Measurements from ENCODE around the gene LILRA2. TPM values are rescaled to one million over a fixed set of nuclear protein-coding genes. Genes with fewer than 3 reads are reported as not detected.
"Not testable (repeated sequence)": the region's sequence is repeated elsewhere in the genome, so short reads cannot be mapped to it uniquely, and the experiment has no call there.

The LILRA2 gene
- total RNA-seq, 2 experiments from 2014 or later: not detected

DNA sequence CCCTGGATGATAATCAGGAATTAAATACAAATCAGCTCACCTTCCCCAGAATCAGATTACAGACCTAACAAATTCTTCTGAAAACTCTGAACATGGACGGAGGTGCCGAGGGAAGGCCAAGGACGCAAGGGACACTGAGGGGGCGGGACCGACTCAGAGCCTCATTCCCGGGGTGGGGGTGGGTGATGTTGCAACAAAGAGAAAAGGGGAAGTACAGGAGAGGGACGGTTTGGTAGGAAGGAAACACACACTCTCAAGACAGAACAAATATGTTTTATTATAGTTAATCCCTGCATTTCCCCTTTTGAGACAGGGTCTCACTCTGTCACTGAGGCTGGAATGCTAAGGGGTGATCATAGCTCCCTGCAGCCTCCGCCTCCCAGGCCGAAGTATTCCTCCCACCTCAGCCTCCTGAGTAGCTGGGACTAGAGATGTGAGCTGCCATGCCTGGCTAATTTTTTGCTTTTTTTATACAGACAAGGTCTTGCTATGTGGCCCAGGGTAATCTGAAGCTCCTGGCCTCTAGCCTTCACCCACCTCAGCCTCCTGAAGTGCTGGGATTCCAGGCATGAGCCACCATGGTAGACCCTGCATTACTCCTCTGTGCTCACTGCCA is 786 bp upstream of the LILRA2 start:
- no peak for DNase-seq
- no peak overlapping the region for H3K27ac Mint-ChIP-seq
- ATAC-seq: no peak
- peaks cover 28% of the 10 kb centered on the region for H3K4me1 Mint-ChIP-seq (ENCODE audit: low read depth)
- ChIA-PET POLR2A (no interaction called here), CTCF (no interaction called here)
- H3K4me3 Mint-ChIP-seq: no peak overlapping the region
- H3K27me3 Mint-ChIP-seq (ENCODE audit: low read depth): peaks cover 29% of the 10 kb centered on the region
- H3K36me3 Mint-ChIP-seq (ENCODE audit: low read depth): no peaks in the 10 kb centered on the region
- H3K9me3 Mint-ChIP-seq (ENCODE audit: insufficient read depth): no peaks in the 10 kb centered on the region

DNA sequence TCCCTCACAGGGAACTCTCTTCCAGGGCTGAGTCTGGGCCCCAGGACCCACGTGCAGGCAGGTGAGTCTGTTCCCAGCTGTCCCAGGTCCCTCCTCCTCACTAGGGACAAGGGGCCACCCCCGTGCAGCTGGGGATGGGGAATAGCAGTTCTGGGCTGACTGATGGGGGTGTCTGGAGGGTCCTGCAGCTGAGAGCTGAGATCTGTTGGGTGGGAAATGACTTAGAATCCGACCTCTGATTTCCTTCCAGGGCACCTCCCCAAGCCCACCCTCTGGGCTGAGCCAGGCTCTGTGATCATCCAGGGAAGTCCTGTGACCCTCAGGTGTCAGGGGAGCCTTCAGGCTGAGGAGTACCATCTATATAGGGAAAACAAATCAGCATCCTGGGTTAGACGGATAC is 461 bp downstream of the LILRA2 start:
- no peaks in the 10 kb centered on the region for H3K36me3 Mint-ChIP-seq (ENCODE audit: low read depth)
- peaks cover 19% of the 10 kb centered on the region for H3K4me1 Mint-ChIP-seq (ENCODE audit: low read depth)
- no peak overlapping the region for H3K4me3 Mint-ChIP-seq
- ATAC-seq: no peak
- no peak for DNase-seq
- POLR2A ChIA-PET: no interaction called here
- H3K27ac Mint-ChIP-seq: no peak overlapping the region
- CTCF ChIA-PET: no interaction called here
- H3K27me3 Mint-ChIP-seq (ENCODE audit: low read depth): peaks cover 31% of the 10 kb centered on the region
- no peaks in the 10 kb centered on the region for H3K9me3 Mint-ChIP-seq (ENCODE audit: insufficient read depth)

DNA sequence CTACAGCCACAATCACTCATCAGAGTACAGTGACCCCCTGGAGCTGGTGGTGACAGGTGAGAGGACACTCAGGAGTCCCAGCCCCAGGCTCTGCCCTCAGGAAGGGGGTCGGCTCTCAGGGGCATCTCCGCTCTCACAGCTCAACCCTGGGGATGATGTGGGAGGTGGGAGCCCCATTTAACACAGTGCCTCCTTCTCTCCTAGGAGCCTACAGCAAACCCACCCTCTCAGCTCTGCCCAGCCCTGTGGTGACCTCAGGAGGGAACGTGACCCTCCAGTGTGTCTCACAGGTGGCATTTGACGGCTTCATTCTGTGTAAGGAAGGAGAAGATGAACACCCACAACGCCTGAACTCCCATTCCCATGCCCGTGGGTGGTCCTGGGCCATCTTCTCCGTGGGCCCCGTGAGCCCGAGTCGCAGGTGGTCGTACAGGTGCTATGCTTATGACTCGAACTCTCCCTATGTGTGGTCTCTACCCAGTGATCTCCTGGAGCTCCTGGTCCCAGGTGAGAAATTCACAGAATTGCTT is 1.0 kb downstream of the LILRA2 start:
- ATAC-seq (no peak), DNase-seq (no peak)
- no peaks in the 10 kb centered on the region for H3K9me3 Mint-ChIP-seq (ENCODE audit: insufficient read depth)
- no peaks in the 10 kb centered on the region for H3K36me3 Mint-ChIP-seq (ENCODE audit: low read depth)
- H3K27ac Mint-ChIP-seq: no peak overlapping the region
- H3K27me3 Mint-ChIP-seq (ENCODE audit: low read depth): peaks cover 34% of the 10 kb centered on the region
- H3K4me3 Mint-ChIP-seq: no peak overlapping the region
- POLR2A ChIA-PET: no interaction called here
- CTCF ChIA-PET: no interaction called here
- H3K4me1 Mint-ChIP-seq (ENCODE audit: low read depth): peaks cover 19% of the 10 kb centered on the region

DNA sequence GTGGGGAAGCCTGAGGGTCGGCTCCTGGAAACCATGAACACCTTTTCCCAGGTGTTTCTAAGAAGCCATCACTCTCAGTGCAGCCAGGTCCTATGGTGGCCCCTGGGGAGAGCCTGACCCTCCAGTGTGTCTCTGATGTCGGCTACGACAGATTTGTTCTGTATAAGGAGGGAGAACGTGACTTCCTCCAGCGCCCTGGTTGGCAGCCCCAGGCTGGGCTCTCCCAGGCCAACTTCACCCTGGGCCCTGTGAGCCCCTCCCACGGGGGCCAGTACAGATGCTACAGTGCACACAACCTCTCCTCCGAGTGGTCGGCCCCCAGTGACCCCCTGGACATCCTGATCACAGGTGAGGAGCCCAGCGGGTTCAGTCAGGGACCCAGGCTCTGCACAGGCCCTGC is 1.6 kb downstream of the LILRA2 start:
- DNase-seq; CTCF ChIA-PET; ATAC-seq; H3K4me3 Mint-ChIP-seq; H3K36me3 Mint-ChIP-seq (ENCODE audit: low read depth); H3K9me3 Mint-ChIP-seq (ENCODE audit: insufficient read depth); H3K27ac Mint-ChIP-seq; POLR2A ChIA-PET: not testable (repeated sequence)
- Mint-ChIP-seq H3K4me1 (ENCODE audit: low read depth) (peaks cover 19% of the 10 kb centered on the region), H3K27me3 (ENCODE audit: low read depth) (peaks cover 34% of the 10 kb centered on the region)

DNA sequence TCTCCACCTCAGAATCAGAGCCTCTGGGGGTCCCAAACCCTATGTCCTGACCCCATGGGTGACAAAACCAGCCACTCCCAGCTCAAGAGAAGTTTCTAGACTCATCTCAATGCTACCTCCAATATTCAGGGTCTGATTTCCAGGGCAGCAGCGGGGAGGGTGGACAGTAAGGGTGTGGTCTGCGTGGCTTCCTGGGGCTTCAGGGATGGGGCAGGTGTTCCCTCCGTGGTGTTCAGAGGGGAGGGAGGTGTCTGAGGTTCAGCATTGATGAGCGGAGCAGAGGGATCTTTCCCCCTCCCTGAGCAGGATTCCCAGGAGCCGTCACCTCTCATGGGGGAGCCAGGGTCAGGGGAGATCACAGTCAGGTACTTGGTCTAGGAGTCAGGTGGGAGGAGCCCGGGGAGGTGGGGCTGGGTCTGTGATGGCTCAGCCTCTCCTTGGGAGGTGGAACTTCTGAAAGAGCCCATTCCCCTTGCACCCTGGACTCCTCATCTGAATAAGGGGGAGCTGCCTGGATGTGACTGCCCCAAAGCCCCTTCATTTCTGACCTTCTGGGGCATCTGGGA is 2.9 kb downstream of the LILRA2 start:
- CTCF ChIA-PET: no interaction called here
- POLR2A ChIA-PET: no interaction called here
- ATAC-seq: no peak
- DNase-seq: no peak
- Mint-ChIP-seq H3K27ac (no peak overlapping the region), H3K4me1 (ENCODE audit: low read depth) (peaks cover 19% of the 10 kb centered on the region), H3K4me3 (no peak overlapping the region), H3K9me3 (ENCODE audit: insufficient read depth) (no peaks in the 10 kb centered on the region), H3K27me3 (ENCODE audit: low read depth) (peaks cover 28% of the 10 kb centered on the region), H3K36me3 (ENCODE audit: low read depth) (no peaks in the 10 kb centered on the region)

DNA sequence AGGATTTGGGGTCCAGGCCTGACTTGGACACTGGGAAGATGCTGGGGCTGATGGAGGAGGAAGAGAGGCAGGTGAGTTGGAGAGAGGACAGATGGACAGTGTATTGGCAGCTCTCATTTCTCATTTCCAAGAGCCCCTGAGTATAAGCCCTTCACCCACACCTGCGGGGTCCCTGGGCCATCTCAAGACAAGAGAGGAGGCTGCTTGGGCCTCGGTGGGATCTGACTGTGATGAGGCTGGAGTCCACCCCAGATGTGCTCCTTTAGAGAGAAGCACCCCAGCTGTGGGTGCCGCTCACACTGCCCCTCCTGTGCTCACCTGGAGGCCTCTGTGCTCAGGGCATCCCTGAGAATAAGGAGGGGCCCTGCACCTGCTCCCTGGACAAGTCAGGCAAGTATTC is 3.7 kb downstream of the LILRA2 start:
- H3K27ac Mint-ChIP-seq: no peak overlapping the region
- H3K9me3 Mint-ChIP-seq (ENCODE audit: insufficient read depth): no peaks in the 10 kb centered on the region
- POLR2A ChIA-PET: no interaction called here
- CTCF ChIA-PET: no interaction called here
- ATAC-seq: no peak
- DNase-seq: no peak
- no peaks in the 10 kb centered on the region for H3K36me3 Mint-ChIP-seq (ENCODE audit: low read depth)
- H3K27me3 Mint-ChIP-seq (ENCODE audit: low read depth): peaks cover 27% of the 10 kb centered on the region
- H3K4me3 Mint-ChIP-seq: no peak overlapping the region
- H3K4me1 Mint-ChIP-seq (ENCODE audit: low read depth): peaks cover 19% of the 10 kb centered on the region

DNA sequence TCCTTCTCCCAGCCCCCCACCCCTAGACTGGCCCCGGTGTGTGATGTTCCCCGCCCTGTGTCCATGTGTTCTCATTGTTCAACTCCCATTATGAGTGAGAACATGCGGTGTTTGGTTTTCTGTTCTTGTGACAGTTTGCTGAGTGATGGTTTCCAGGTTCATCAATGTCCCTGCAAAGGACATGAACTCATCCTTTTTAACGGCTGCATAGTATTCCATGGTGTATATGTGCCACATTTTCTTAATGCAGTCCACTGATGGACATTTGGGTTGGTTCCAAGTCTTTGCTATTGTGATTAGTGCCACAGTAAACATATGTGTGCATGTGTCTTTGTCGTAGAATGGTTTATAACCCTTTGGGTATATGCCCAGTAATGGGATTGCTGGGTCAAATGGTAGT is 4.7 kb downstream of the LILRA2 start:
- H3K4me1 Mint-ChIP-seq (ENCODE audit: low read depth); POLR2A ChIA-PET: not testable (repeated sequence)
- peaks cover 28% of the 10 kb centered on the region for H3K27me3 Mint-ChIP-seq (ENCODE audit: low read depth)

DNA sequence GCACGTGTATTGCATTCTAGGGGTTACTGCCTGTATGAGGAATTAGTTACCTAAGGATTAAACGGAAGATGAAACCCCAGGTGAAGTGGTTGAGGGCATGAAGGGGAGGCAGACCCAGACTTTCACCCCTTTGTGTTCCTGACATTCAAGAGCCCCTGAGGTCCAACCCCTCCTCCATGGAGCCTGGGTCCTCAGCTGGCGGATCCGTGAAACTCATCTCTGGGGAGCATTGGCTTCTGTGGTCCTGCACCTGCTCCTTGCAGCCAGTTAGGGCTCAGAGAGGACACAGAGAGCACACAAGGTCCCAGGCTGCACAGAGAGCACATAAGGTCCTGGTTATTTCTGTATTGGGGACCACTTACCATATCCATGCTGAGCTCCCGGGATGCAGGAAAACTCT is 12.8 kb downstream of the LILRA2 start:
- DNase-seq (no peak), ATAC-seq (no peak)
- Mint-ChIP-seq H3K9me3 (ENCODE audit: insufficient read depth) (no peaks in the 10 kb centered on the region), H3K27ac (no peak overlapping the region), H3K27me3 (ENCODE audit: low read depth) (peaks cover 26% of the 10 kb centered on the region), H3K36me3 (ENCODE audit: low read depth) (no peaks in the 10 kb centered on the region), H3K4me3 (no peak overlapping the region), H3K4me1 (ENCODE audit: low read depth) (no peaks in the 10 kb centered on the region)
- ChIA-PET POLR2A (no interaction called here), CTCF (no interaction called here)

More for the DNA sequence above, 4.7 kb downstream of the LILRA2 start:
- CTCF ChIA-PET; DNase-seq; H3K36me3 Mint-ChIP-seq (ENCODE audit: low read depth); H3K9me3 Mint-ChIP-seq (ENCODE audit: insufficient read depth); H3K4me3 Mint-ChIP-seq; ATAC-seq; H3K27ac Mint-ChIP-seq: not testable (repeated sequence)

DNA sequence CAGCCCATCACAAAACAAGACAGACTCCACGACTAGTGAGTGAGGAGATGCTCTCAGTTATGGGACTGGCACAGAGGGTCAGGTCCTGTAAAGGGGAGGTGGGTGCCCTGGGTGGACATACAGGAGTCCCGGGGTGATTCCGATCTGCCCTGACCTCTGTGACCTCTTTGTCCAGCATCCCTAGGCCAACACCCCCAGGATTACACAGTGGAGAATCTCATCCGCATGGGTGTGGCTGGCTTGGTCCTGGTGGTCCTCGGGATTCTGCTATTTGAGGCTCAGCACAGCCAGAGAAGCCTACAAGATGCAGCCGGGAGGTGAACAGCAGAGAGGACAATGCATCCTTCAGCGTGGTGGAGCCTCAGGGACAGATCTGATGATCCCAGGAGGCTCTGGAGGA is 13.4 kb downstream of the LILRA2 start:
- POLR2A ChIA-PET: no interaction called here

DNA sequence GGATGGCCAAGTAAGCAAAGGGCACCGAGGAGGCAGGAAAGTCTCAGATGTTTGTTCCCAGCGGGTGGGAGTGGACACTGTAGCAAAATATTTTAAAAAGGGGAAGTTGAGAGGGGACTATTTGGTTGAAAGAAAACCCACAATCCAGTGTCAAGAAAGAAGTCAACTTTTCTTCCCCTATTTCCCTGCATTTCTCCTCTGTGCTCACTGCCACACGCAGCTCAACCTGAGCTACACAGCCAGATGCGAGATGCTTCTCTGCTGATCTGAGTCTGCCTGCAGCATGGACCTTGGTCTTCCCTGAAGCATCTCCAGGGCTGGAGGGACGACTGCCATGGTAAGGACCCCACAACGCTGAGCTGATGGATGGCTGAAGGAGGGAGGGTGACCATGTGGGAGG is 19.9 kb downstream of the LILRA2 start, which contains the start of gene LILRA1:
TSS of gene LILRA1 (plus strand) at position 188 of the 400 bp plus-strand sequence. CDS start 613 bp downstream, outside the sequence.
- H3K4me3 Mint-ChIP-seq; H3K4me1 Mint-ChIP-seq (ENCODE audit: low read depth); CTCF ChIA-PET; ATAC-seq; H3K9me3 Mint-ChIP-seq (ENCODE audit: insufficient read depth); H3K27ac Mint-ChIP-seq; H3K36me3 Mint-ChIP-seq (ENCODE audit: low read depth); DNase-seq; POLR2A ChIA-PET: not testable (repeated sequence)
- H3K27me3 Mint-ChIP-seq (ENCODE audit: low read depth): peaks cover 16% of the 10 kb centered on the region

More for the DNA sequence above, 13.4 kb downstream of the LILRA2 start:
- Mint-ChIP-seq H3K27ac (no peak overlapping the region), H3K27me3 (ENCODE audit: low read depth) (peaks cover 22% of the 10 kb centered on the region), H3K9me3 (ENCODE audit: insufficient read depth) (no peaks in the 10 kb centered on the region), H3K4me3 (no peak overlapping the region), H3K4me1 (ENCODE audit: low read depth) (no peaks in the 10 kb centered on the region), H3K36me3 (ENCODE audit: low read depth) (no peaks in the 10 kb centered on the region)
- CTCF ChIA-PET: no interaction called here
- ATAC-seq: no peak
- no peak for DNase-seq

DNA sequence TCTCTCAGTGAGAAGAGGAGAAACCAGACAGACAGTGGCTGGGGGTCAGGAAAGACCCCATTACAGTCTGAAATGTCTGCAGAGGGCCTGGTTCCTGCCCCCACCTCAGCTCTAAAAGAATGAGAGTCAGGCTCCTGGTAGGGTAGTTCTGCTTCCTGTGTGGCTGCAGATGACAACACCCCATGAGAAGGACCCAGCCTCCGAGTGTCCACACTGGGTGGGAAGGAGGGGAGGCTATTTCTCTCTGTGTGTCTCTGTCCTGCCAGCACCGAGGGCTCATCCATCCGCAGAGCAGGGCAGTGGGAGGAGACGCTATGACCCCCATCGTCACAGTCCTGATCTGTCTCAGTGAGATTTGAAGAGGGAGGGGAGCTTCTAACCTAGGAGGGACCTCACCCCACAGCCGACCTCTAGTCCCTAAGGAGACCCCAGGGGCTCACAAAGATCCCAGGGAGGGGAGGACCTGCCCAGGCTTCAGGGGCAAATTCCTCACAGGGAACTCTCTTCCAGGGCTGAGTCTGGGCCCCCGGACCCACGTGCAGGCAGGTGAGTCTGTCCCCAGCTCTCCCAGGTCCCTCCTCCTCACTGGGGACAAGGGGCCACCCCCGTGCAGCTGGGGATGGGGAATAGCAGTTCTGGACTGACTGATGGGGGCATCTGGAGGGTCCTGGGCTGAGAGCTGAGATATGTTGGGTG is 20.5 kb downstream of the LILRA2 start:
- DNase-seq; H3K27ac Mint-ChIP-seq; H3K36me3 Mint-ChIP-seq (ENCODE audit: low read depth); H3K9me3 Mint-ChIP-seq (ENCODE audit: insufficient read depth); H3K4me1 Mint-ChIP-seq (ENCODE audit: low read depth); CTCF ChIA-PET; ATAC-seq; H3K4me3 Mint-ChIP-seq; POLR2A ChIA-PET: not testable (repeated sequence)
- peaks cover 13% of the 10 kb centered on the region for H3K27me3 Mint-ChIP-seq (ENCODE audit: low read depth)

DNA sequence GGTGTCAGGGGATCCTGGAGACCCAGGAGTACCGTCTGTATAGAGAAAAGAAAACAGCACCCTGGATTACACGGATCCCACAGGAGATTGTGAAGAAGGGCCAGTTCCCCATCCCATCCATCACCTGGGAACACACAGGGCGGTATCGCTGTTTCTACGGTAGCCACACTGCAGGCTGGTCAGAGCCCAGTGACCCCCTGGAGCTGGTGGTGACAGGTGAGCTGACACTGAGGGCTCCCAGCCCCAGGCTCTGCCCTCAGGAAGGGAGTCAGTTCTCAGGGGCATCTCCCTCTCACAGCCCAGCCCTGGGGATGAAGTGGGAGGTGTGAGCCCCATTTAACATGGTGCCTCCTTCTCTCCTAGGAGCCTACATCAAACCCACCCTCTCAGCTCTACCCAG is 21.1 kb downstream of the LILRA2 start:
- no peak overlapping the region for H3K27ac Mint-ChIP-seq
- no peak overlapping the region for H3K4me3 Mint-ChIP-seq
- DNase-seq: no peak
- no peaks in the 10 kb centered on the region for H3K36me3 Mint-ChIP-seq (ENCODE audit: low read depth)
- H3K27me3 Mint-ChIP-seq (ENCODE audit: low read depth): peaks cover 11% of the 10 kb centered on the region
- no peaks in the 10 kb centered on the region for H3K4me1 Mint-ChIP-seq (ENCODE audit: low read depth)
- ChIA-PET CTCF (no interaction called here), POLR2A (no interaction called here)
- H3K9me3 Mint-ChIP-seq (ENCODE audit: insufficient read depth): no peaks in the 10 kb centered on the region
- ATAC-seq: no peak

Data from activated CD8-positive, alpha-beta T cell treated with anti-CD3 and anti-CD28 coated beads, Interleukin-2, amount 10 ng/mL, durations not matched to agents 7 days and 5 days (primary cell).